HG03460 (cell line): ENCODE results near the gene CARD10.

ENCODE experiments used
- ATAC-seq: cut with Tn5 transposase; IDR thresholded peaks from one replicate; pipeline ENCODE4 v1.9.1; 2021; ENCODE audit not compliant: unreplicated experiment

Gene CARD10

GRCh38 chr22:37519268-37520195 lies at the start of gene CARD10:
CARD10 (minus strand) TSS chr22:37519415; CDS start chr22:37519200, 215 bp downstream.
- no peak for ATAC-seq

- no peak for ATAC-seq
These were observed 49.3 kb upstream of the CARD10 start for GRCh38 chr22:37568448-37569008.

GRCh38 chr22:37568012-37568411 lies 48.8 kb upstream of the CARD10 start:
- no peak for ATAC-seq

GRCh38 chr22:37566903-37567798 lies 47.9 kb upstream of the CARD10 start:
- ATAC-seq: no peak

GRCh38 chr22:37566329-37566837 lies 47.2 kb upstream of the CARD10 start:
- no peak for ATAC-seq

- ATAC-seq: no peak
These were observed 46.6 kb upstream of the CARD10 start for GRCh38 chr22:37565830-37566229.

- no peak for ATAC-seq
These were observed 45.0 kb upstream of the CARD10 start for GRCh38 chr22:37564111-37564711.

GRCh38 chr22:37563153-37564081 lies 44.2 kb upstream of the CARD10 start:
- no peak for ATAC-seq

GRCh38 chr22:37562049-37562875 lies 43.0 kb upstream of the CARD10 start:
- ATAC-seq: no peak

- ATAC-seq: no peak
These were observed 42.2 kb upstream of the CARD10 start for GRCh38 chr22:37561212-37562048.

- ATAC-seq: no peak
These were observed 41.5 kb upstream of the CARD10 start for GRCh38 chr22:37560608-37561211.

- no peak for ATAC-seq
These were observed 40.8 kb upstream of the CARD10 start, which contains the start of gene CDC42EP1 for GRCh38 chr22:37559901-37560607. CDC42EP1 (plus strand) TSS chr22:37560480; CDS start chr22:37566350, 5,870 bp downstream.

GRCh38 chr22:37559521-37559900 lies 40.3 kb upstream of the CARD10 start:
- ATAC-seq: no peak

GRCh38 chr22:37558815-37559214 lies 39.6 kb upstream of the CARD10 start:
- ATAC-seq: no peak

- no peak for ATAC-seq
These were observed 38.2 kb upstream of the CARD10 start for GRCh38 chr22:37557321-37558001.

- no peak for ATAC-seq
These were observed 37.5 kb upstream of the CARD10 start for GRCh38 chr22:37556710-37557109.
